AG04449 (cell line): Measurements from ENCODE around the gene JAKMIP2.

ENCODE experiments used
- CTCF ChIA-PET: fragments of 350-600 bp; formaldehyde crosslinking; extraction: SDS; loops from one replicate; lab custom pipeline; 2021; ENCODE audit warnings: antibody characterized with exemption; lab: Yijun Ruan, JAX
- POLR2A ChIA-PET: fragments of 400-600, 350-600 bp; formaldehyde crosslinking; extraction: SDS; loops from one replicate; lab custom pipeline; 2020; ENCODE audit warnings: antibody characterized with exemption, inconsistent platforms; lab: Yijun Ruan, JAX
- DNase-seq: peaks from one replicate; pipeline ENCODE4 v3.0.0-alpha.2; 2010; ENCODE audit warnings: low read depth, low spot score
- H3K4me3 ChIP-seq: 2 replicates; pipeline ENCODE4 v1.5.1; 2011; ENCODE audit warnings: low read depth, mild to moderate bottlenecking, control low read depth, low read length
- TF ChIP-seq, protein P1 (sequence below): IDR thresholded peaks from one replicate; pipeline ENCODE4 v1.5.1; 2011; ENCODE audit warnings: mild to moderate bottlenecking, moderate library complexity, low read length, control low read depth, inconsistent platforms; ENCODE audit not compliant: insufficient read depth; ENCODE audit errors: missing control alignments

The JAKMIP2 gene

GRCh38 chr5:147697380-147697779 is 85.1 kb downstream of the JAKMIP2 start:
- ChIA-PET CTCF (no interaction called here), POLR2A (no interaction called here)
- TF ChIP-seq, protein P1, sequence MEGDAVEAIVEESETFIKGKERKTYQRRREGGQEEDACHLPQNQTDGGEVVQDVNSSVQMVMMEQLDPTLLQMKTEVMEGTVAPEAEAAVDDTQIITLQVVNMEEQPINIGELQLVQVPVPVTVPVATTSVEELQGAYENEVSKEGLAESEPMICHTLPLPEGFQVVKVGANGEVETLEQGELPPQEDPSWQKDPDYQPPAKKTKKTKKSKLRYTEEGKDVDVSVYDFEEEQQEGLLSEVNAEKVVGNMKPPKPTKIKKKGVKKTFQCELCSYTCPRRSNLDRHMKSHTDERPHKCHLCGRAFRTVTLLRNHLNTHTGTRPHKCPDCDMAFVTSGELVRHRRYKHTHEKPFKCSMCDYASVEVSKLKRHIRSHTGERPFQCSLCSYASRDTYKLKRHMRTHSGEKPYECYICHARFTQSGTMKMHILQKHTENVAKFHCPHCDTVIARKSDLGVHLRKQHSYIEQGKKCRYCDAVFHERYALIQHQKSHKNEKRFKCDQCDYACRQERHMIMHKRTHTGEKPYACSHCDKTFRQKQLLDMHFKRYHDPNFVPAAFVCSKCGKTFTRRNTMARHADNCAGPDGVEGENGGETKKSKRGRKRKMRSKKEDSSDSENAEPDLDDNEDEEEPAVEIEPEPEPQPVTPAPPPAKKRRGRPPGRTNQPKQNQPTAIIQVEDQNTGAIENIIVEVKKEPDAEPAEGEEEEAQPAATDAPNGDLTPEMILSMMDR: no peak
- no peak overlapping the region for H3K4me3 ChIP-seq
- DNase-seq: no peak

DNA sequence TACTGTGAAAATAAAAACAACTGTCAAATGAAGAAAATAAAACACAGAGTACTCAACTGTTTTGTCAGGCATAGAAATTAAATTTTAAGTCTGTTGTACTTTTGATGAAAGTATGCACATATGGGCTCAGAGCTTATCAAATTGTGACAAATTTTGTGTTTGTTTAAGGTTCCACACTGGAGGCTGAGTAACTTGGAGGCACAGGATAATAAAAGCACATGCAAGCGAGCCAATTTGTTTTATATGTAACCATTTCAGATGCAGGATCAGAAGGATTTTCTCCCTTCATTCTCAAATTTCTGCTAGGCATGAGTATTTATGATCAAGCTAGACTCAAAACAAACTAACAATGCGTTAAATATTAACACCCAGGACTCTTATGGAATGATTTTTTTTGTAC is 87.8 kb downstream of the JAKMIP2 start:
- ChIA-PET POLR2A (no interaction called here), CTCF (no interaction called here)
- no peak for DNase-seq
- TF ChIP-seq, protein P1: no peak
- H3K4me3 ChIP-seq: no peak overlapping the region

DNA sequence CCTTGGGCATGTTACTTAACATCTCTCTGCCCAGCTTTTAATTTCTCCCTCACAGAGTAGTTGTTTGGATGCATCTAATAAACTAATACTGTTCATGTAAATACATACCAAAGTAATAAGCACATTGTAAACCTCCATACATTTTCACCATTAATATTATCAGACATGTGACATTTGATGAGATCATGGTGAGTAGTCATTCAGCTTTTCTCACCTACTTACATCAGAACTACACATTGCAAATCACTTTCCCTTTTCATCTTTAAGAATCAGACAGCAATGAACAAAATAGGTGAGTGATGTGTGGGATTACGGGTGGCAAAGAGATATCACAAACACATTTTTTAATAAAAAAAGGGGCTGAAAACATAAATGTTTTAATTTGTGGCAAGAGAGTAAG is 89.3 kb downstream of the JAKMIP2 start:
- ChIA-PET POLR2A (no interaction called here), CTCF (no interaction called here)
- DNase-seq: no peak
- TF ChIP-seq, protein P1: no peak
- H3K4me3 ChIP-seq: no peak overlapping the region

GRCh38 chr5:147691130-147691529 is 91.4 kb downstream of the JAKMIP2 start:
- ChIA-PET CTCF (no interaction called here), POLR2A (no interaction called here)
- H3K4me3 ChIP-seq: no peak overlapping the region
- TF ChIP-seq, protein P1: no peak
- no peak for DNase-seq

GRCh38 chr5:147690595-147690994 is 91.9 kb downstream of the JAKMIP2 start:
- ChIA-PET CTCF (interaction anchor here (0.8 kb wide), 1 partner anchor 65 kb away, joined by 3 read pairs; no protein-coding TSS in a partner anchor), POLR2A (no interaction called here)
- TF ChIP-seq, protein P1: no peak
- no peak for DNase-seq
- H3K4me3 ChIP-seq: no peak overlapping the region

- H3K4me3 ChIP-seq: no peak overlapping the region
- POLR2A ChIA-PET: no interaction called here
- TF ChIP-seq, protein P1: no peak
- CTCF ChIA-PET: no interaction called here
- no peak for DNase-seq
Observed at GRCh38 chr5:147689426-147689825, 93.1 kb downstream of the JAKMIP2 start.
